SK-N-SH treated with all-trans-retinoic acid at 6 μM for 48 hours (cell line): Measurements from ENCODE around the gene ASS1.

Experiments
- ARNTL ChIP-seq: fragments of 450-650 bp; formaldehyde crosslinking; IDR thresholded peaks from 2 replicates; pipeline ENCODE4 v1.5.0; 2020; ENCODE audit warnings: low read depth, mild to moderate bottlenecking, moderate library complexity, borderline replicate concordance
- ZFP30 ChIP-seq: fragments of 450-650 bp; formaldehyde crosslinking; IDR thresholded peaks from 2 replicates; pipeline ENCODE4 v1.5.0; 2022; ENCODE audit warnings: mild to moderate bottlenecking, moderate library complexity

DNA sequence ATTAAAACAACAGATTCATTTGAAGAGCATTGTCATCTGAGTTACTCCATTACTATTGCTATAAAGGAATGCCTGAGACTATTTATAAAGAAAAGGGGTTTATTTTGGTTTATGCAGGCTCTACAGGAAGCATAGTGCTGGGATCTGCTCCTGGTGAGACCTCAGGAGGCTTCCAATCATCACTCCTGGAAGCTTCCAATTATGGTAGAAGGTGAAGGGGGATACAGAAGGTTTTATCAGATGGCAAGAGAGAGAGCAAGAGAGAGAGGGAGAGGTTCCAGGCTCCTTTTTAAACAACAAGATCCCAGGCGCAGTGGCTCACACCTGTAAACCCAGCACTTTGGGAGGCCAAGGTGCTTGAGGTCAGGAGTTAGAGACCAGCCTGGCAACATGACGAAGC lies 63.5 kb downstream of the ASS1 start:
- TF ChIP-seq ZFP30 (CRISPR knock-in tag) (no peak), ARNTL (CRISPR knock-in tag) (no peak)
